ENCODE results near the gene ARSJ.

ARSJ gene

DNA sequence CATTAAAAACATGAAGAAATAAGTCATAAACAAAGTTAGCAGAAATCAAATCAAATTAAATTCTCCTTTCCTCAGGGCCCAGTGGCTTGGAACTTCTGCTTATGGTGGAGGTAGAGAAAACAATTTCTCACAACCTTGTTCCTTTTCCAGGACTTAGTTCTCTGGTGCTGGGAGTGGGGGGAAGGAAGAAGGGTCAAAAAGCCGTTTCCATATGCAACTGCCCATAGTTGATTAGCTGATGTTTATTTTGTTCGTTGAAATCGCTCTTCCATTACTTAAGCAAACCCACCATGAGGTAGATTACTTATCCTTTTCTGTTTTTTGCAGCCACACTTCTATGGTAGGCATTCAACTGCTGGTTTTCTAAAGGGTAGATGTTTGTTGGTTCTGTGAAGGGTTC is 94.2 kb downstream of the ARSJ start:
- no peak for DNase-seq

DNA sequence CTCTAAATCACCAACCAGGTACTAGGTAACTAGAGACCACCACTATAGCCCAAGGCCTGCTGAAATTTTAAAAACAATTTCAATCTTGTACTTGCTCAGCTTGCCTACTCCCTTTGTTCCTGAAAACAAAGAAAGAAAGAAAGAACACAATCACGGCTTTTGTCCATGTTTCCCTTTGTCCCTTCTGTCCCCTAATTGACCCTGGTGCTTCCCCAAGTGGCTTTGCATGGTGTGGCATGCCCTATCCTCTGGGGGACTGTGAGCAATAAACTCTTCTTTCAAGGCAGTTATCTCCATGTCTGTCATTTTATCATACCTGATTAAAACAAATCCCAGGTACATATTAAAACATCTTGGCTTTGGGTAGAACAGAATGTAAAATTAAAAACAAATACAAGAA is 94.8 kb downstream of the ARSJ start:
- no peak for DNase-seq

DNA sequence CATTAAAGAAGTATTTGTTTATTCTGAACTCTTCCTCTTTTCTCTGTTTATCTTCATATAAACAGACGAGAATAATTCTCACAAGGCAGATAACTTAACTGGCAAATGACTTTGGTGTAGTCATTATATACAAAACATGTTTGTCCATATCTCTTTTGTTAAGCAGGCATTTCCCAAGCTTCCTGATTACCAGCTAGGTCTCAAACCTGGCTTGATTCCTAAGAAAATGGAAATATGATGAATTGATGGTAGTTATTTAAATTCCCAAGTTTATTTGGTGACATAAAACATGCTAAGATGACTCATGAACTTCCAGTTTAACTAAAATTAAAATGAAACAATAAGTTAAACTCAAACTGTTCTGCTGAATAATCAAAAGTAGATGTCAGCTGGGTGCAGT is 96.8 kb downstream of the ARSJ start:
- DNase-seq = no peak

DNA sequence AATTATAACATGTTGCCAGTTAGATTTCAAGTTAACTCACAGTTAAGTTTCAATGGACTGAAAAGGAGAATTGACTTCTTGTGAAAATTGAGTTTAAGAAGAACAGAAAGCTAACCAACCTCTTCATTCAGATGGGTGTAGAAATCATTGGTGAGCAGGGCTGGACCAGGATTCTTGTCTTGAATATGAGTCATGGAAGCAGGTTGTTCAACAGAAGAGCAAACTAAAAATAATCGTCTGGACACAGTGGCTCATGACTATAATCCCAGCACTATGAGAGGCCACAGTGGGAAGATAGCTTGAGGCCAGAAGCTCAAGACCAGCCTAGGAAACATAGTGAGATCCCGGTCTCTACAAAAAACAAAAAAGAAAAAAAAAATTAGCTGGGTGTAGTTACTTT is 98.2 kb downstream of the ARSJ start:
- DNase-seq = no peak

DNA sequence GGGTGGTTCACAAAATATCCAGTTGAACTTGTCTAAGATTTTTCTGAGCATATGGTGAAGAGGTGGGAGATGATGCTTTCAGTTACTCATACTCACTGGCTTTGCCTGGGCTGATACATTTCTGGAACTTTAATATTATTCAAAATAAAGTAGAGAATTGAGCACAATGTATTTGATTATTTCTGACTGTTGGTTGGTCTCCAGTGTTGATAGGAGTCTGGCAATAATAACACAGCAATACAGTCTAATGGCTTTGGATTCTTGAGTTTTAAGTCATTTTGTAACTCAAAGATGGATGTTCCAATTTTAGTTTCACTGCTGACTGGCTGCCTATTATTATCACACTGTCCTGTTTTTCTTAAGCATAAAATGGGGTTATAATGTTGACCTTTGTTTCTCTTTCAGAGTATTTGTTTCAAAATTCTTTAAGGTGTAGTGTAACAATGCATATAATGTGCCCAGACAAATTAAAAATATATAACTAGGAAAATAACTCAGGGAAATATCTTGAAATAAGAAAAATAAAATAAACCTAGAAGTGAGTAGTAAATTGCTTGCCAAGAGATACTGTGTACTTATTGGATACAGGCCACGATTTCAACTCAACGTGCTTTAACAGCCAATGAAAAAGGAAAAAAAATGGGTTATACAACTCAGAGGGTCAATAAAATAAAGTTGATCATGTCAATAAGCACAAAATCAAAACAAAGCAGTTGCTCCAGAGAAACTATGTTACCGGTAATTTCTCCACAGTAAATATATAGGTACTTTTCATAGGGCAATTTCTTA is 99.0 kb downstream of the ARSJ start:
- DNase-seq = no peak

DNA sequence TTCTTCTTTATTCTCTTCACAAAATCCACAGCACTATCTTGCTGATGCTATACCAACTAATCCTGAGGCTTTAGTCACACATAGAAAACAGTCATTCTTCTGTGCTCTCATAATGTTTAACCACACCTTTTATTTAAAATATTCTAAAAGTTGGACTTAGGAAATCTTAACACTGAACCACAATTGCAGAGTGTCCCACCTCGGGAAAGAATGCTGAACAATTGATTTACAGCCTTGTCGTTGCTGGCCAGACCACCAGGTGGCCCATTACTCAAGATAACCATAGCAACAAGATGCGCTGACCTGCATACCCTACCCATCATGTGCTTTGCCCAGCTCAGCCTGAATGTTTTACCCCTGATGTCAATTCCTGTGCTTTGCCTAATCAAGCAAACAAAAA is 100.8 kb downstream of the ARSJ start:
- DNase-seq = no peak

DNA sequence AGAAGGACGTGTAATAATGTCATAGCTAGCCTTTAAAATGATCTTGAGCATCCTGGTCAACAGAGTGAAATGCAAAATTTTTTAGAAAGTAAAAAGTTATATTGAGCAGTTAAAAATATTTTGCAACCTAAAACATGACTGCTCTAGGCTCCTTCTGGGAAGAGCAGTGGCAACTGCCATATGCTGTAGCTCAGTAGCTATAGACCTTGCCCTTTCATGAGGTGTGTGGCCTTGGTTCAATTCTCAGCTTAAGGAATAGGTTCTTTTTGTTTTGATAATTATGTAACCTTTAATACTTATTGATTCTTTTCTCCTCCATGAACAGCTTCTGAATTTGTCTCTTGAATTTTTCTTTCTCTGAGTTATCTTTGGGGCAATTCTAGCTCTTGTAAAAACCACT is 105.0 kb downstream of the ARSJ start:
- no peak for DNase-seq

DNA sequence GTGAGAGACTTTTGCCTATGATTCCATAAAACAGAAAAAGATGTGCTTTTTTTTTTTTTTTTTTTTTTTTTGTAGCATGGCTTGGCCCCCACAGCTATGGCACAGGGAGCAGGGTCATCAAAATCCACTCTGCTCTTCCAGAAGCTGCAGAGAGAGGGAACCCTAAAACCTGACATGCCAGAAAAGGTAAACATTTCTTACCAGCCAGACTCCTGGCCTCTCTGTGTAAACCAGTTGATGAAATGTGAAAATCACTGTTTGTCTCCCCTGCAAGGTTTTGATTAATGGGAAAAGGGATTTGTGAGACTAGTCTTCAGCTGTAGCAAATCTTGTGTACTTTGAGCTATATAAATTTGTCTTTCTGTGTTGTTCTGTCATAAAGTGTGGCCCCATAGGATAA is 105.9 kb downstream of the ARSJ start:
- no peak for DNase-seq

DNA sequence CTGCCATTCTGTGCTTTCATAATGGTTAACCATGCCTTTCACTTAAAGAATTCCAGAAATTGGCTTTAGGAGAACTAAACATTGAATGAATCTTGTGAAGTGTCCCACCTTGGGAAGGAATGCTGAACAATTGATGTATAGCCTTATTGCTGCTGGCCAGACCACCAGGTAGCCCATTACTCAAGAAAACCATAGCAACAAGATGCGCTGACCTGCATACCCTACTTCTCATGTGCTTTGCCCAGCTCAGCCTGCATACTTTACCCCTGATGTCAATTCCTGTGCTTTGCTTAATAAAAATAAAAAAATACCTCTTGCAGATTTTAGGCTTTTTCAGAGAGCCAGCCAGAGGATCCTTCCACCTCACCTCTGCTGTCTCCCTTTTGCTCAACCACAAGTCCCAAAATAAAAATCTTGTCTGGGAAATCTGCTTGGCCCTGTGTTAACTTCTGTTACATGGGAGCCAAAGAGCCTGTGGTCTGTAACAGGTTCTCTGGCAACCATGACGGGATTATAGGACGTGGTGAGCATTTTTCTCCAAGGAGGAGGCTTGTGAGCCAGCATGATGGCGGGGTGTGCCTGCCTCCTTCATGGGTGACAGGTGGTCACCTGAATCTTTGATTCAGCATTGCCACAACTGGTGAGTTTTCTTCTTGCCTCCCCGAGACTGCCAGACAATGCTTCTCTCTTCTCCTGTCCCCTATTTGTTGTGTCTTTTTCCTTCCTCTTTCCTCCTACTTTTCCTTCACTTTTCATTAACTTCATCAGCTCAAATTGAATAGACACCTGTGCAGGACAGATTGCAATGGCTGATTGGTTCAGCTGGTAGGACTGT is 106.8 kb downstream of the ARSJ start:
- DNase-seq = no peak

DNA sequence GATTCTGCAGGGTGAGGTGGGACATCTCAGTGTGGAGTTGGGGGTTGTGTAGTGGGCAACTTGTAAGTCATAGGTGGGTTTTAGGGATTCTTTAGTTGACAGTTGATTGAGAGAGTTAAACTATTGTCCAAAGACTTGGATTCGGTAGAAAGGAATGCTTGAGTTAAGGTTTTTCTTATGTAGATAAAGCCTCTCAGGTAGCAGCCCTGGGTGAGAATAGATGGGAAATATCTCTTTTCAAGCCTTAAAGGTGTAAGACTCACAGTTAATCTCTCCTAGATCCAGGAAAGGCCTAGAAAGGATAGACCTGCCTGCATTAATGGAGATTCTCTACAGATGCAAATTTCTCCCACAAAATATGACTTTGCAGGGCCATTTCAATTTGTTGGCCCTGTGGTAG is 108.4 kb downstream of the ARSJ start:
- no peak for DNase-seq

DNA sequence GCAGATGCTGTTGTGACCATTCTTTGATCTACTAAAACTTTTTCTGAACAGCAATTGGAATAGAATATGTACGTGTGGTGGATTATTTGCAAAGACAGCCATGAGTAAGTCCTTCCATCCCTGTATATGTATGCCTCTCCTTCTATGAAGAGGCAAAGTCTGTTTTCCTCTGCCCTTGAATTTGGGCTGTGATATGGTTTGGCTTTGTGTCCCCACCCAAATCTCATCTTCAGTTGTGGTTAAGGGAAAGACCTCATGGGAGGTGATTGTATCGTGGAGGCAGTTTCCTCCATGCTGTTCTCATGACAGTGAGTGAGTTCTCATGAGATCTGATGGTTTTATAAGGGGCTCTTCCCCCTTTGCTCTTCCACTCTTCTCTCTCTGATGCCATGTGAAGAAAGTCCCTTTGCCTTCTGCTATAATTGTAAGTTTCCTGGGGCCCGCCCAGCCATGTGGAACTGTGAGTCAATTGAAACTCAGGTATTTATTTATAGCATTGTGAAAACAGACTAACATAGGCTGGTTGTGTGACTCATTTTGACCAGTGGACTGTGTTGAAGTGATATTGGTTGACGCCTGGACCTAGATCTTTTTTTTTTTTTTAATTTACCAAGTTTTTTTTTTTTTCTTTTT is 109.6 kb downstream of the ARSJ start:
- peak; percentile 2 for DNase-seq

DNA sequence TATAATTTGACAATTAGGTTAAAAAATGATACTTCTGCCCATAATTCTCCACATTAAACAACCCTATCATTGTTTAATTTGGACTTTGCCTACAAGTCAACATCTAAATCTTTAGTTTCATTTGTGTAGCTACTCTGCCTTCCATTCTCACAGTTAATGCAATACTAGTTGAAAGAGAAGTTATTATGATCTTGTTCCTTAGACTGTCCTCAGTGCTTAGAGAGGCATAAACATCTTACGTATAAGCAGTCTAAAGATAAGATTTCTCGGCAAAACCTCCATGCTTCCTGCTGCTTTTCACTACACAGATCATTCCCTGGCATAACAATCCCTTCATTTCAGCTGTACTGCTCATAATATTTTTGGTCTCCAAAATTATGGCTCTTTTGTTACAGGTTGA is 112.8 kb downstream of the ARSJ start:
- DNase-seq = no peak

DNA sequence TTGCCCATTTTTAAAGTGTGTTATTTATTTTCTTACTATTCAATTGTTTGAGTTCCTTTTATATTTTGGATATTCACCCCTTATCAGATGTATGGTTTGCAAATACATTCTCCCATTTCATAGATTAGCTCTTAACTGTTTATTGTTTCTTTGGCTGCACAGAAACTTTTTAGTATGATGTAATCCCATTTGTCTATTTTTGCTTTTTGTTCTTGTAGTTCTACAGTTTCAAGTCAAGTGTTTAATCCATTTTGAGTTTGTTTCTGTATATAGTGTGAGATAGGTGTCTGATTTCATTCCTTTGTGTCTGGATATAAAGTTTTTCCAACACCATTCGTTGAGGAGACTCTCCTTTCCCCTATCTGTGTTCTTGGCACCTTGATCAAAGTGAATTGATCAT is 120.5 kb downstream of the ARSJ start:
- no peak for DNase-seq

DNA sequence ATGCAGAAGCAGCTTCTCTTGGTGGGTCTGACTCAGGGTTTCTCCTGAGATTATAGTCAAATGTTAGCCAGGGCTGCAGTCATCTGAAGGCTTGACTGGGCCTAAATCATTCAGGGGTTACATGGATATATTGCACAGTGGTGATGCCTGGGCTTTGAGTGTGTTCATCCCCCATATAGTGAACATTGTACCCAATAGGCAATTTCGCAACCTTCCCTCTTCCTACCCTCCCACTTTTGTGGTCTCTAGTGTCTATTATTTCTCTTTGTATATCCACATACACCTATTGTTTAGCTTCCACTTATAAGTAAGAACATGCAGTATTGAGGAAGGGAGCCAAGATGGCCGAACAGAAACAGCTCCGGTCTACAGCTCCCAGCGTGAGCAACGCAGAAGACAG is 127.6 kb downstream of the ARSJ start:
- no peak for DNase-seq

Measured in CD4-positive, alpha-beta T cell treated with Interferon gamma for 1 hour (primary cell).